Upper lobe of left lung (tissue), 6 donors: Measurements from ENCODE around the gene PCYOX1L. TPM values are rescaled to one million over a fixed set of nuclear protein-coding genes. Genes with fewer than 3 reads are reported as not detected.

Source experiments
- ATAC-seq, 2 donors: fragments of 200-7000 bp; cut with Tn5 transposase; one replicate each; pipeline ENCODE4 v1.9.1; 2022; ENCODE audit warnings: mild to moderate bottlenecking in 2 of 2, moderate library complexity in 2 of 2; ENCODE audit not compliant: low FRiP score in 2 of 2
- DNase-seq, 2 donors: peaks; one replicate each; pipeline ENCODE4 v3.0.0-alpha.2; 2019 to 2020
- H3K27ac ChIP-seq, 4 donors: fragments of 200-600 bp; sonication (generic); one replicate each; pipeline ENCODE4 v1.5.1; 2016 to 2019
- H3K27me3 ChIP-seq, 4 donors: fragments of 200-600 bp; sonication (generic); one replicate each; pipeline ENCODE4 v1.5.1; 2017 to 2019
- H3K36me3 ChIP-seq, 4 donors: fragments of 200-600 bp; sonication (generic); one replicate each; pipeline ENCODE4 v1.5.1; 2016 to 2019
- H3K4me1 ChIP-seq, 4 donors: fragments of 200-600 bp; sonication (generic); one replicate each; pipeline ENCODE4 v1.5.1; 2018 to 2019
- H3K4me3 ChIP-seq, 4 donors: fragments of 200-600 bp; sonication (generic); one replicate each; pipeline ENCODE4 v1.5.1; 2017 to 2019; ENCODE audit warnings: mild to moderate bottlenecking in 2 of 4, moderate library complexity in 1 of 4
- H3K9me3 ChIP-seq, 4 donors: fragments of 200-600 bp; sonication (generic); one replicate each; pipeline ENCODE4 v1.5.1; 2018 to 2019
- EP300 ChIP-seq, 4 donors: sonication (generic); formaldehyde crosslinking; IDR thresholded peaks; one replicate each; pipeline ENCODE4 v1.5.1; 2017; ENCODE audit warnings: antibody characterized with exemption in 4 of 4, control low read depth in 2 of 4
- POLR2A ChIP-seq, 4 donors: fragments of 450-650 bp; IDR thresholded peaks; one replicate each; pipeline ENCODE4 v1.5.1; 2016 to 2017; ENCODE audit warnings: antibody characterized with exemption in 4 of 4, mild to moderate bottlenecking in 2 of 4
- POLR2AphosphoS5 ChIP-seq, 2 donors: sonication (generic); formaldehyde crosslinking; IDR thresholded peaks; one replicate each; pipeline ENCODE4 v1.5.1; 2017; ENCODE audit warnings: antibody characterized with exemption in 2 of 2
- WGBS, 2 donors: methylation state at CpG; one replicate each; pipeline ENCODE4 v1.1.5; 2017 to 2018; 5-methylcytosine and 5-hydroxymethylcytosine counted together
- total RNA-seq, 6 donors: library from RNA; depleted of rRNA in 4 of 6; stranded (reverse); fragments of >200 nt in 4 of 6; gene quantifications; one replicate each; pipeline versions ENCODE4 v1.1.0 to v1.2.1, GENCODE V29; 2016 to 2021
- TF ChIP-seq, protein P1 (sequence below), 6 experiments: fragments of 450-650 bp in 4 of 6; fragments of 200-600 bp in 2 of 6; sonication (generic) in 2 of 6; IDR thresholded peaks; one replicate each; pipeline ENCODE4 v1.5.1; 2016 to 2019; ENCODE audit warnings: antibody characterized with exemption in 6 of 6
- donor health status: DM: no; HTN: no; CAD: no; lungs with moderate emphysema.
- donor health status: DM: no; HTN: yes; CAD: no; lungs with severe emphysema.

The PCYOX1L gene
- total RNA-seq, 6 donors from 2014 or later, result 3.2 to 10.1 (median 5.0) TPM

GRCh38 chr5:149401051-149401450, 43.2 kb downstream of the PCYOX1L start:
- Histone ChIP-seq H3K9me3 (no peaks in the 10 kb centered on the region), H3K27me3 (no peaks in the 10 kb centered on the region), H3K27ac (no peak overlapping the region), H3K4me1 (peaks cover 0 to 12% (median 1%) of the 10 kb centered on the region in 4 donors), H3K4me3 (no peak overlapping the region), H3K36me3 (no peaks in the 10 kb centered on the region)
- no peak for ATAC-seq
- TF ChIP-seq POLR2A (IDR thresholded peaks at IDR 0.05) (no peak), POLR2AphosphoS5 (IDR thresholded peaks at IDR 0.05) (no peak), EP300 (IDR thresholded peaks at IDR 0.05) (no peak)
- TF ChIP-seq, protein P1, sequence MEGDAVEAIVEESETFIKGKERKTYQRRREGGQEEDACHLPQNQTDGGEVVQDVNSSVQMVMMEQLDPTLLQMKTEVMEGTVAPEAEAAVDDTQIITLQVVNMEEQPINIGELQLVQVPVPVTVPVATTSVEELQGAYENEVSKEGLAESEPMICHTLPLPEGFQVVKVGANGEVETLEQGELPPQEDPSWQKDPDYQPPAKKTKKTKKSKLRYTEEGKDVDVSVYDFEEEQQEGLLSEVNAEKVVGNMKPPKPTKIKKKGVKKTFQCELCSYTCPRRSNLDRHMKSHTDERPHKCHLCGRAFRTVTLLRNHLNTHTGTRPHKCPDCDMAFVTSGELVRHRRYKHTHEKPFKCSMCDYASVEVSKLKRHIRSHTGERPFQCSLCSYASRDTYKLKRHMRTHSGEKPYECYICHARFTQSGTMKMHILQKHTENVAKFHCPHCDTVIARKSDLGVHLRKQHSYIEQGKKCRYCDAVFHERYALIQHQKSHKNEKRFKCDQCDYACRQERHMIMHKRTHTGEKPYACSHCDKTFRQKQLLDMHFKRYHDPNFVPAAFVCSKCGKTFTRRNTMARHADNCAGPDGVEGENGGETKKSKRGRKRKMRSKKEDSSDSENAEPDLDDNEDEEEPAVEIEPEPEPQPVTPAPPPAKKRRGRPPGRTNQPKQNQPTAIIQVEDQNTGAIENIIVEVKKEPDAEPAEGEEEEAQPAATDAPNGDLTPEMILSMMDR (IDR thresholded peaks at IDR 0.05), result no peak
- no peak for DNase-seq
- 83 to 93% methylated on average over 2 of the region's 2 CpGs for WGBS, 2 donors

GRCh38 chr5:149402291-149402690, 44.4 kb downstream of the PCYOX1L start:
- DNase-seq, result no peak
- H3K36me3 ChIP-seq, result no peaks in the 10 kb centered on the region
- 90 to 98% methylated on average over 3 of the region's 3 CpGs for WGBS, 2 donors
- no peaks in the 10 kb centered on the region for H3K9me3 ChIP-seq
- TF ChIP-seq POLR2AphosphoS5 (IDR thresholded peaks at IDR 0.05) (no peak), EP300 (IDR thresholded peaks at IDR 0.05) (no peak), POLR2A (IDR thresholded peaks at IDR 0.05) (no peak)
- TF ChIP-seq, protein P1 (IDR thresholded peaks at IDR 0.05), result no peak
- H3K4me3 ChIP-seq, result no peak overlapping the region
- no peak overlapping the region for H3K27ac ChIP-seq
- H3K27me3 ChIP-seq, result no peaks in the 10 kb centered on the region
- H3K4me1 ChIP-seq, result peaks cover 0 to 12% (median 2%) of the 10 kb centered on the region in 4 donors
- no peak for ATAC-seq

GRCh38 chr5:149403923-149404745, 46.3 kb downstream of the PCYOX1L start:
- H3K9me3 ChIP-seq, result no peaks in the 10 kb centered on the region
- ATAC-seq, result peak in 1 of 2 donors; percentile 13
- H3K4me3 ChIP-seq, result no peak overlapping the region
- WGBS, 2 donors, result 69 to 79% methylated on average over 15 of the region's 15 CpGs
- peak overlapping the region in 1 of 4 donors; percentile 75 for H3K27ac ChIP-seq
- TF ChIP-seq, protein P1 (IDR thresholded peaks at IDR 0.05), result no peak
- TF ChIP-seq POLR2A (IDR thresholded peaks at IDR 0.05), result no peak
- no peak for TF ChIP-seq EP300 (IDR thresholded peaks at IDR 0.05)
- no peak for TF ChIP-seq POLR2AphosphoS5 (IDR thresholded peaks at IDR 0.05)
- DNase-seq, result no peak
- no peaks in the 10 kb centered on the region for H3K27me3 ChIP-seq
- H3K4me1 ChIP-seq, result peaks cover 0 to 12% (median 2%) of the 10 kb centered on the region in 4 donors
- H3K36me3 ChIP-seq, result no peaks in the 10 kb centered on the region

DNA sequence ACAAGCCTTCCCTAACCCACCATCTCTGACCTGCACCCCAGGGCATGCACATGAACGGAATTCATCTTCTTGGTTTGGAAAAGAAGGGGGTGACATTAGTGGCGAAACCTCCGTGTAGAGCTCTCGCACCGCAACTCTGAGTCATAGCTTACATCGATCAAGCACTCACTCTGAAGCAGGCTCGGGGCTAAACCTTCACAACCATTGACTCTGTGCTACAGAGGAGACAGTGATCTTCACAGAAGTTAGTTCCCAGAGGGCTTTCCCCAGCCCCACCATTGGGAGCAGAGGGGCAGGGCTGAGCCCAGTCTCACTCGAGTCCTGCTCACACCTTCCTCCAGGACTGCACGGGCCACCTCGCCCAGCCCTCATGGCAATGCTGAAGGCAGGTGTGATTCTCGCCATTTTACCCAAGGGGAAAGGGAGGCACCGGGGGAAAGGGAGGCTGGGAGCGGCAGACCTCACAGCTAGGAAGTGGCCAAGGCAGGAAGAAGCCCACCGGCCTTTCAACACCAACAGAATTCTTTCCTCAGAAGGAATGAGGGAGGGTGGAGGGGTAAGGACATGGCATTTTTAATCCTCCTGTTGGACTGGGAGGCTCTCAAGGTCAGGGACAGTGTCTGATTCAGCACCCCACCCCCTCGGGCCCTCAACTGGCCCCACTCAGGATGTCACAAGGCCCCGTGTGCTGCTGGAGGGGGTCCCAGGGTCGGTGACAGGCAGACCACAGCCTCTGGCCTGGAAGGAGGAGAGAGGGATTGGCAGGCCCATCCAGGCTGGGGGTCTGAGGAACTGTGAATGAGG, 47.1 kb downstream of the PCYOX1L start:
- peak overlapping the region; percentile 63 to 83 (median 73) for H3K27ac ChIP-seq
- H3K4me1 ChIP-seq, result peaks cover 0 to 12% (median 2%) of the 10 kb centered on the region in 4 donors
- H3K4me3 ChIP-seq, result no peak overlapping the region
- H3K9me3 ChIP-seq, result no peaks in the 10 kb centered on the region
- no peaks in the 10 kb centered on the region for H3K36me3 ChIP-seq
- ATAC-seq (no peak), DNase-seq (no peak)
- 70 to 72% methylated on average over 5 to 17 of the region's 17 CpGs for WGBS, 2 donors
- H3K27me3 ChIP-seq, result no peaks in the 10 kb centered on the region
- TF ChIP-seq POLR2A (IDR thresholded peaks at IDR 0.05), result no peak
- TF ChIP-seq, protein P1 (IDR thresholded peaks at IDR 0.05), result no peak
